Measurements from ENCODE around the gene ZNF69. TPM values are rescaled to one million over a fixed set of nuclear protein-coding genes. Genes with fewer than 3 reads are reported as not detected.
"Not testable (repeated sequence)": the region's sequence is repeated elsewhere in the genome, so short reads cannot be mapped to it uniquely, and the experiment has no call there.

ZNF69 gene
- 1 to 10 TPM; 1.5 to 1.9 TPM for total RNA-seq

DNA sequence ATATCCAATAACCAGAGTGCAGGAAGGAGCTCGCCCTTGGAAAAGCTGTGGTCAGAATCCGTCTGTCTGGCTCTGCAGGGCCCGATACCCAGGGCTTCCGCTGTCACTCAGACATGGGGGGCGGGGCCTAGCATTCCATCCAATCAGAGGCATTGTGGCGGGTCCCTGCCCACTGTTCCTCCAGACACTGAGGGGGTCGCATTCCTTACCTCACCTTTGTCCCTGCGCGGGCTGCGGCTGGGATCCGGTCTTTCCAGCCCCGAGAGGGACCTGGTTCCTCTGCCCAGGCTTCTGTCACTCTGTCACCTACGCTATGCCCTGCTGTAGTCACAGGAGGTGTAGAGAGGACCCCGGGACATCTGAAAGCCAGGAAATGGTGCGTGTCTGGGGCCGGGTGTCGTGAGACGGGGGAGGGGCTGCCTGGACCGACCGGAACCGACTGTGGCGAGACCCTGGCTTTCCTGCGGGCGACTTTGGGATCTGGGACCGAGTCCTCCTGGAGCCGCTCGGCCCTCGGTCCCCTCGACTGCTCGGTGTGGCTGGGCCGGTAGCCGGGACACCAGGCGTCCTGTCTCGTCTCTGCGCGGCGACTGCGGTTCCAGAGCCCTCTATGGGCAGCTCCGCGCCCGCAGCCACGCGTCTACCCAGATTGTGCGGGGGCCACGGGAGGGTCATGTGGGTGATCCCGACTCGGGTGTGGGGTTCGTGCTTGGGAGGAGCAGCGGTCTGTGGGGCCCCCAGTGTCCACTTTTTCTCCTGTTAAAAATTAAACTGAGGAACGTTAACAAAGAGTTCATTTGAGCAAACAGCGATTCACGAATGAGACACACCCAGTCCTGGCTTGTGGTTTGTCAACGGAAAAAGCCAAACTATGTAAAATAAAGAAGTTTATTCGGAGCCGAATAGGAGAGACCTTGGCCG is at the start of gene ZNF69:
ZNF69 (plus strand) TSS at position 172 of the 921 bp plus-strand sequence; CDS start at position 314, 142 bp downstream.
- peak within 1 kb of the TSS; percentile 91 for H3K4me3 Mint-ChIP-seq
- peak; percentile 89 for ATAC-seq (replicated peaks)
- H3K4me1 Mint-ChIP-seq: peaks cover 13% of the 10 kb centered on the region
- peak within 1 kb of the TSS; percentile 88 for H3K27ac Mint-ChIP-seq
- H3K9me3 Mint-ChIP-seq: peaks cover 3% of the 10 kb centered on the region
- H3K36me3 Mint-ChIP-seq (ENCODE audit: low read depth): no peaks in the 10 kb centered on the region
- H3K27me3 Mint-ChIP-seq: no peaks in the 10 kb centered on the region

DNA sequence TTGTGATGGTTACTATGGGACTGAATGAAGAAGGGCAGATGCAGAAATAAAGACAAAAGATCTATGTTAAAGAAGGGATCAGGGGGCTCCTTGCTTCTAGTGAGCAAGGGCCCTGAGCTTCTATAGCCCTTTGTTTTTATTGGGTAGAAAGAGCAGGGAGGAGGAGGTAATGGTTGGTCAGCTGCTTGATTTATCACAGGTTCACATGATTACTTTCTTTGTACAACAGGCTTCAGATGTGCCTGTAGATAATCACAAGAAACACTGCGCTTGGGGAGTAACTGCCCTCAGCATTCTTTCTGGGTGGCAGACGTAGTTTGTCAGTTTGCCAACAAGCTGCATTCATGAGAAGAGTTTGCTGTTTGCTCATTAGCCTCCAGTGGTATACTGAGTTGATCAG is 43.9 kb upstream of the ZNF69 start:
- Mint-ChIP-seq H3K4me1 (no peaks in the 10 kb centered on the region), H3K27me3 (no peaks in the 10 kb centered on the region), H3K9me3 (peaks cover 4% of the 10 kb centered on the region), H3K36me3 (ENCODE audit: low read depth) (no peaks in the 10 kb centered on the region), H3K27ac (no peak overlapping the region), H3K4me3 (no peak overlapping the region)
- no peak for ATAC-seq (replicated peaks)

DNA sequence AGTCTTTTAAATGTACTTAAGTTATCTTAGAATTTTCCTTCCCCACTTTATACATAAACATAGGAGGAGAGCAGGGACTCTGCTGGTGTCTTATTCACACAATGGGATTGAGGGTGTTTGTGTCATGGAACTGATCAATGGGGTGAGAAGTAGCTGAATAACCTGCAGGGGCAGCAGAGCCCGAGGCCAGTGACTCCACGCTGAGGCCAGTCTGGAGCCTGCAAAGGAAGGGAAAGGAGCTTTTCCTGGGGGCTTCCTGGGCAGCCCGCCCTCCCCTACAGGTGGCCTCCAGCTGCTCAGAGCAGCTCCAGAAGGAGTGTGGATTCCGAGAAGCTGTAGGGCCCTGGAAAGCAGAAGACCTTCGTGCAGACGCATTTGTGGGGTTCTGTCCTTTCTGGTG is 40.0 kb upstream of the ZNF69 start:
- not testable (repeated sequence) for H3K4me1 Mint-ChIP-seq; H3K27ac Mint-ChIP-seq; ATAC-seq (replicated peaks); H3K27me3 Mint-ChIP-seq; H3K9me3 Mint-ChIP-seq
- H3K4me3 Mint-ChIP-seq: peak overlapping the region; percentile 91
- peaks cover 18% of the 10 kb centered on the region for H3K36me3 Mint-ChIP-seq (ENCODE audit: low read depth)

DNA sequence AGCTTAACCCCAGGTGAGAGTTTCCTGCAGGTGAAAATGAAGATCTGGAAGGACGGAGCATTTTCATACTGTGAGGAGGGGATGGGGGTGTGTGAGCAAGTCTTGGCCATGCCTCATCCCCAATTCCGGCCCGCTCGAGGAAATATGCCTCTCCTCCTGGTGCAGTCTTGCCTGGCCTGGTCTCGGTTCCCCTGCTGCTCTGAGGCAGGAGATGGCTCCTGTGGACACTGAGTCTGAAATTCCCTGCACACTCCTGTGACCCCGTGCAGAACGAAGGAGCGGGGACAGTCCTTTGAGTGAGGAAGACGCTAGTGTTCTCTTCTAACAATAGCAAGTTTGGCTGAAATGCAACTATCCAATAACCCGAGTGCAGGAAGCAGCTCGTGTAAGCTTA is 39.4 kb upstream of the ZNF69 start:
- no peaks in the 10 kb centered on the region for H3K27me3 Mint-ChIP-seq
- peak overlapping the region; percentile 70 for H3K27ac Mint-ChIP-seq
- peaks cover 6% of the 10 kb centered on the region for H3K4me1 Mint-ChIP-seq
- H3K36me3 Mint-ChIP-seq (ENCODE audit: low read depth): peaks cover 18% of the 10 kb centered on the region
- no peaks in the 10 kb centered on the region for H3K9me3 Mint-ChIP-seq
- peak overlapping the region; percentile 91 for H3K4me3 Mint-ChIP-seq
- peak; percentile 22 for ATAC-seq (replicated peaks)

DNA sequence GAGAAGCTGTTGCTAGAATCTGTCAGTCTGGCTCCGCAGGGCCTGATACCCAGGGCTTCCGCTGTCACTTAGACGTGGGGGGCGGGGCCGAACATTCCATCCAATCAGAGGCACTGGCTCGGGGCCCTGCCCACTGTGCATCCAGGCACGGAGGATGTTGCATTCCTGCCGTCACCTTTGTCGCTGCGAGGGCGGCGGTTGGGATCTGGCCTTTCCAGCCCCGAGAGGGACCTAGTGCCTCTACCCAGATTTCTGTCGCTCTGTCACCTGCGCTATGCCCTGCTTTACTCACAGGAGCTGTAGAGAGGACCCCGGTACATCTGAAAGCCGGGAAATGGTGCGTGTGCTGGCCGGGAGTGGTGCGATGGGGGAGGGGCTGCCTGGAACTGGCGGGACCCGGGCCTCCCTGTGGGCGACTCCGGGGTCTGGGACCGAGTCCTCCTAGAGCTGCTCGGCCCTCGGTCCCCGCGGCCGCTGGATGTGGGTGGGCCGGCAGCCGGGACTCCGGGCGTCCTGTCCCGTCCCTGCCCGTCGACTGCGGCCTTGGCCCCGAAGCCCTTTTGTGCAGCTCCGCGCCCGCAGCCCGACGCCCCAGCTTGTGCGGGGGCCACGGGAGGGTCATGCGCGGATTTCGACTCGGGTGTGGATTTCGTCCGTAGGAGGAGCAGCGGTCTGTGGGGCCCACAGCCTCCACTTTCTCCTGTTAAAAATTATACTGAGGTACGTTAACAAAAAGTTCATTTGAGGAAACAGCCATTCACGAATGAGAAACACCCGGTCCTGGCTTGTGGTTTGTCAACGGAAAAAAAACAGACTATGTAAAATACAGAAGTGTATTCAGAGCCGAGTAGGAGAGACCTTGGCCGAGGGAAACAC is 38.8 kb upstream of the ZNF69 start, which contains the start of gene ZNF439:
ZNF439 (plus strand) TSS at position 133 of the 876 bp plus-strand sequence; CDS start at position 275, 142 bp downstream.
- H3K36me3 Mint-ChIP-seq (ENCODE audit: low read depth): peaks cover 18% of the 10 kb centered on the region
- no peaks in the 10 kb centered on the region for H3K9me3 Mint-ChIP-seq
- peak; percentile 100 for ATAC-seq (replicated peaks)
- H3K27ac Mint-ChIP-seq: peak within 1 kb of the TSS; percentile 70
- H3K27me3 Mint-ChIP-seq: no peaks in the 10 kb centered on the region
- peak within 1 kb of the TSS; percentile 91 for H3K4me3 Mint-ChIP-seq
- peaks cover 6% of the 10 kb centered on the region for H3K4me1 Mint-ChIP-seq

DNA sequence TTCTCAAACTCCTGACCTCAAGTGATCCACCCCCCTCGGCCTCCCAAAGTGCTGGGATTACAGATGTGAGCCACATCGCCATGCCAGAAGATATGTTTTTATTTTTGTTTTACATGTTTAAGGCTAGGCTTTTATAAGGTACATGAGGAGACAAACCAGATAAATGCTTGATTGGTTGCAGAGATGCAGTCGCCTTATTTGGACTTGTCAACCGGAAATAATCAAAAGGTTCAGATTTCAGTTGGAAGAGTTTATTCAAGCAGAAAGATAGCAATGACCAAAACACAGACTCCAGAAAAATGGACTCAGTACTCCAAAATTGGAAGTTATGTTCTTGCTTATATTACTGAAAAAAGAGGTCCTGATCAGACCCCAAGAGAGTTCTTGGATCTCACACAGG is 37.3 kb upstream of the ZNF69 start:
- not testable (repeated sequence) for ATAC-seq (replicated peaks); H3K9me3 Mint-ChIP-seq; H3K27me3 Mint-ChIP-seq; H3K27ac Mint-ChIP-seq; H3K4me1 Mint-ChIP-seq
- Mint-ChIP-seq H3K36me3 (ENCODE audit: low read depth) (peaks cover 23% of the 10 kb centered on the region), H3K4me3 (peak overlapping the region; percentile 91)

DNA sequence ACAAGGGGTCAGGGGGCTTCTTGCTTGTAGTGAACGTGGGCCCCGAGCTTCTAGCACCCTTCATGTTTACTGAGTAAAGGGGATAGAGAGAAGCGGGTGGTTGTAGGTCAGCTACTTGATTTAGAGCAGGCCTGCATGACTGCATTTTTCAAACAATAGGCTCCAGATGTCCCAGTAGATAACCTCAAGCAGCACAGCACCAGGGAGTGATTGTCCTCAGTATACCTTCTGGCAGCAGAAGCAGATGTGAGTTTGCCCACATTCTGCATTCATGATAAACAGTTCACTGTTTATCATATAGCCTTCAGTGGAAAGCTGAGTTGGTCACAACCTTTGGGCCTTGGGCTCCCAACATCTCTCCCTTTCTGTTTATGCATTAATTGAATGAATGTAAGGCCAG is 34.2 kb upstream of the ZNF69 start:
- H3K4me1 Mint-ChIP-seq: peaks cover 6% of the 10 kb centered on the region
- H3K36me3 Mint-ChIP-seq (ENCODE audit: low read depth): peaks cover 32% of the 10 kb centered on the region
- no peak overlapping the region for H3K4me3 Mint-ChIP-seq
- H3K9me3 Mint-ChIP-seq: peaks cover 14% of the 10 kb centered on the region
- H3K27me3 Mint-ChIP-seq: no peaks in the 10 kb centered on the region
- no peak overlapping the region for H3K27ac Mint-ChIP-seq
- no peak for ATAC-seq (replicated peaks)

DNA sequence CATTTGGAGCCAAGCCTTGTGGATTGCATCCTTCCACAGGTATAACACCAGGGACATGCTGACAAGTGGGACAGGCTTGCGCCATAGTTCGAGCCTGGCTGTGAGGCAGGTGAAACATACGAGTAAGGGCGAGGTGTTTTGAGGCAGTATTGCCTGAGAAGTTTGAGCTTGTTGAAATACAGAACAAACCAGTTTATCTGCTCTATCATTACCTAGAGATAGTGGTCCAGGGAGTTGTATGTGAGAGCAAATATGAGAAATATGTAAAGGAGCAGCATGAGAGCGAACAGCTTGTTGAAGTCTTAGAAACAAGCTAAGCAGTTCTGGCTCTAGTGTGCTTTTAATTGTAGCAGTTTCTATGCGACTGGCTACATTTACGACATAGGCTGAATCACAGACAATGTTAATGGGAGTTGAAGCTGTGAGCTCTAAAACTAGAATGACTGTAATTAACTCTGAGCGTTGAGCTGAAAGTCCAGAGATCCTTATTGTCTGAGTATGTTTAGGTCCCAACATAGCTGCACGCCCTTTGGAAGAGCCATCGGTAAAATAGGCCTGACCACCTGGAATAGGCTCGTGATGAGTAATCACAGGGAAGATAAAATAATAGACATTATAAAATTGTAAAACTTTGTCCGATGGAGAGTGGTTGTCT is 30.9 kb upstream of the ZNF69 start:
- no peak overlapping the region for H3K4me3 Mint-ChIP-seq
- ATAC-seq (replicated peaks): no peak
- no peak overlapping the region for H3K27ac Mint-ChIP-seq
- H3K27me3 Mint-ChIP-seq: no peaks in the 10 kb centered on the region
- H3K9me3 Mint-ChIP-seq: peaks cover 27% of the 10 kb centered on the region
- H3K4me1 Mint-ChIP-seq: no peaks in the 10 kb centered on the region
- H3K36me3 Mint-ChIP-seq (ENCODE audit: low read depth): peaks cover 15% of the 10 kb centered on the region

DNA sequence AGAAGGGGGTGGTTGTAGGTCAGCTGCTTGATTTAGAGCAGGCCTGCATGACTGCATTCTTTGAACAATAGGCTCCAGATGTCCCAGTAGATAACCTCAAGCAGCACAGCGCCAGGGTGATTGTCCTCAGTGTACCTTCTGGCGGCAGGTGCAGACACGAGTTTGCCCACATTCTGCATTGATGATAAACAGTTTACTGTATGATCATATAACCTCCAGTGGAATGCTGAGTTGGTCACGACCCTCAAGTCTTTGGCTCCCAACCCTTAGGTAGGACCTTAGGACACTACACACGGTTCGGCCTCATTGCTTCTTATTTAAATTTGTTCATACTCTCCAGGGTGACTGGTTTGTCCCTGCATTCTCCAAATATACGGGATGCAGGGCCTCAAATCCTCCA is 26.9 kb upstream of the ZNF69 start:
- Mint-ChIP-seq H3K27ac (no peak overlapping the region), H3K4me3 (no peak overlapping the region), H3K27me3 (no peaks in the 10 kb centered on the region), H3K9me3 (peaks cover 36% of the 10 kb centered on the region), H3K4me1 (no peaks in the 10 kb centered on the region), H3K36me3 (ENCODE audit: low read depth) (peaks cover 37% of the 10 kb centered on the region)
- ATAC-seq (replicated peaks): no peak

DNA sequence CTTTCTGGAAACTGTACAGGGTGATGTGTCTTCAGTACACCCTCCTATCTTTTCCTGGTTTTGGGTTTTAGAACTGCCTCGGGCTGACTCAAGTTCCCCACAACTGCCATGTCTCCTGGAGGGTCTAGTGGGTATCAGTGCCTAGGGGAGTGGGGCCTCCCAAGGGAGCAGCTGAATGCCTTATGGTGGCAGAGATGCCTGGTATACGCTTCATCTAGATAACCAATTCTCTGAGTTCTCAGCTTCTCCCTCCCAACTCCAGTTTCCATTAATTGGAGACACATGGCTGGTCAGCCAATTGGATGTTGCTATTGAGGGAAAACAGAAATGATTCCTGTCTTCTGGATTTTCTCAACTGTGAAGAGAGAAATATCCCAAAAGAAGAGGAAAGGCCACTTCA is 26.3 kb upstream of the ZNF69 start:
- Mint-ChIP-seq H3K27me3 (no peaks in the 10 kb centered on the region), H3K27ac (no peak overlapping the region), H3K9me3 (peaks cover 32% of the 10 kb centered on the region), H3K36me3 (ENCODE audit: low read depth) (peaks cover 37% of the 10 kb centered on the region), H3K4me3 (no peak overlapping the region), H3K4me1 (no peaks in the 10 kb centered on the region)
- no peak for ATAC-seq (replicated peaks)

DNA sequence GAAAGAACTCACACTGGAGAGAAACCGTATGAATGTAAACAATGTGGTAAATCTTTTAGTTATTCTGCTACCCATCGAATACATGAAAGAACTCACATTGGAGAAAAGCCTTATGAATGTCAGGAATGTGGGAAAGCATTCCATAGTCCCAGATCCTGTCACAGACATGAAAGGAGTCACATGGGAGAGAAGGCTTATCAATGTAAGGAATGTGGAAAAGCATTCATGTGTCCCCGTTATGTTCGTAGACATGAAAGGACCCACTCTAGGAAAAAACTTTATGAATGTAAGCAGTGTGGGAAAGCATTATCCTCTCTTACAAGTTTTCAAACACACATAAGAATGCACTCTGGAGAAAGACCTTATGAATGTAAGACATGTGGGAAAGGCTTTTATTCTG is 19.8 kb upstream of the ZNF69 start:
- ATAC-seq (replicated peaks); H3K27ac Mint-ChIP-seq; H3K4me3 Mint-ChIP-seq; H3K4me1 Mint-ChIP-seq; H3K27me3 Mint-ChIP-seq: not testable (repeated sequence)
- Mint-ChIP-seq H3K9me3 (peaks cover 39% of the 10 kb centered on the region), H3K36me3 (ENCODE audit: low read depth) (peaks cover 59% of the 10 kb centered on the region)

DNA sequence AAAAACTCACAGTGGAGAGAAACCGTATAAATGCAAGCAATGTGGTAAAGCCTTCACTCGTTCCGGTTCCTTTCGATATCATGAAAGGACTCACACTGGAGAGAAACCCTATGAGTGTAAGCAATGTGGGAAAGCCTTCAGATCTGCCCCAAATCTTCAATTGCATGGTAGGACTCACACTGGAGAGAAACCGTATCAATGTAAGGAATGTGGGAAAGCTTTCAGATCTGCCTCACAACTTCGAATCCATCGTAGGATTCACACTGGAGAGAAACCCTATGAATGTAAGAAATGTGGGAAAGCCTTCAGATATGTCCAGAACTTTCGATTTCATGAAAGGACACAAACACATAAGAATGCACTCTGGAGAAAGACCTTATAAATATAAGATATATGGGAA is 19.4 kb upstream of the ZNF69 start:
- no peak overlapping the region for H3K27ac Mint-ChIP-seq
- H3K27me3 Mint-ChIP-seq: no peaks in the 10 kb centered on the region
- no peaks in the 10 kb centered on the region for H3K4me1 Mint-ChIP-seq
- no peak overlapping the region for H3K4me3 Mint-ChIP-seq
- H3K36me3 Mint-ChIP-seq (ENCODE audit: low read depth): peaks cover 56% of the 10 kb centered on the region
- peaks cover 39% of the 10 kb centered on the region for H3K9me3 Mint-ChIP-seq
- ATAC-seq (replicated peaks): no peak

DNA sequence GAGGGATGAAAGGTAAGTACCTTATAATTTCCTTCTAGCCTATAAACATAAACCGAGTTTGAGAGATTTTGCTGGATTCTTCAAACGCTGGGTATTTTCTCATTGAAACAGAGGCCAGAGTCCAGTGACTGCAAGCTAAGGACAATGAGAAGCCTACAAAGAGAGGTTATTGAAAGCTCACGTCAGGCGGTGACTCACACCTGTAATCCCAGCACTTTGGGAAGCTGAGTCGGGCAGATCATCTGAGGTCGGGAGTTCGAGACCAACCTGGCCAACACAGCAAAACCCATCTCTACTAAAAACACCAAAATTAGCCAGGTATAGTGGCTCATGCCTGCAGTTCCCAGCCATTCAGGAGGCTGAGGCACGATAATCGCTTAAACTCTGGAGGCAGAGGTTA is 15.0 kb upstream of the ZNF69 start:
- H3K9me3 Mint-ChIP-seq: peaks cover 24% of the 10 kb centered on the region

DNA sequence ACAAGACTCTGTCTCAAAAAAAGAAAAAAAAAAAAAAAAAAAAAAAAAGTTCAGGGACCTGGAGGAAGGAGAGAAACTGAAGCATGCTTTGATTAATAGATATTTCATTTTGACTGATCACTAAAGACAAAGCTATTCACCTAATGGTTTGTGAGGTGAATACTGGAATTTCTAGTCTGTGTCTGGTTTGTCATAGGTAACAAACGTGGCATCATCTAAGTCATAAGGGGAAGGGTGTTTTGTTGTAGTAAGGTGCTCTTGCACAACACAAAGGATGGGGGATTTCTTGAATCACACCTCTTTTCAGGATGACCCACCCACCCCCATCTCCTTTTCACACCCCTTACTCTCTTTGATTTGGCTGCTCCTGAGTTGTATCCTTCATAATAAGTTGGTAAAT is 13.8 kb upstream of the ZNF69 start:
- H3K27ac Mint-ChIP-seq: no peak overlapping the region
- ATAC-seq (replicated peaks): peak; percentile 56
- no peak overlapping the region for H3K4me3 Mint-ChIP-seq
- no peaks in the 10 kb centered on the region for H3K4me1 Mint-ChIP-seq
- H3K27me3 Mint-ChIP-seq: no peaks in the 10 kb centered on the region
- H3K36me3 Mint-ChIP-seq (ENCODE audit: low read depth): peaks cover 4% of the 10 kb centered on the region
- peaks cover 15% of the 10 kb centered on the region for H3K9me3 Mint-ChIP-seq

More for the DNA sequence above, 15.0 kb upstream of the ZNF69 start:
- Mint-ChIP-seq H3K36me3 (ENCODE audit: low read depth) (peaks cover 15% of the 10 kb centered on the region), H3K27me3 (no peaks in the 10 kb centered on the region), H3K4me1 (no peaks in the 10 kb centered on the region), H3K4me3 (no peak overlapping the region), H3K27ac (no peak overlapping the region)
- ATAC-seq (replicated peaks): no peak
